Sigmoid colon (tissue), 7 donors: ENCODE measurements around the gene CNTNAP5. TPM values are rescaled to one million over a fixed set of nuclear protein-coding genes. Genes with fewer than 3 reads are reported as not detected.

ENCODE experiments used
- DNase-seq: peaks from one replicate; pipeline ENCODE4 v3.0.0-alpha.2; 2019
- H3K27ac ChIP-seq, 4 donors: fragments of 200-600 bp; sonication (generic); one replicate each; pipeline ENCODE4 v1.5.1; 2016 to 2019; ENCODE audit warnings: mild to moderate bottlenecking in 1 of 4
- H3K27me3 ChIP-seq, 3 donors: fragments of 200-600 bp; sonication (generic); one replicate each; pipeline ENCODE4 v1.5.1; 2019; ENCODE audit warnings: mild to moderate bottlenecking in 1 of 3
- H3K36me3 ChIP-seq, 4 donors: fragments of 200-600 bp; sonication (generic); one replicate each; pipeline ENCODE4 v1.5.1; 2016 to 2019
- H3K4me1 ChIP-seq, 4 donors: fragments of 200-600 bp; sonication (generic); one replicate each; pipeline ENCODE4 v1.5.1; 2017 to 2019
- H3K4me3 ChIP-seq, 4 donors: fragments of 200-600 bp; sonication (generic); one replicate each; pipeline ENCODE4 v1.5.1; 2017 to 2019; ENCODE audit warnings: mild to moderate bottlenecking in 2 of 4, moderate library complexity in 1 of 4
- H3K9me3 ChIP-seq, 4 donors: fragments of 200-600 bp in 3 of 4; sonication (generic) in 3 of 4; one replicate each; pipeline versions ENCODE4 v1.5.1 to v1.6.1; 2013 to 2019
- EP300 ChIP-seq, 4 donors: sonication (generic); formaldehyde crosslinking; IDR thresholded peaks; one replicate each; pipeline ENCODE4 v1.6.1; 2017; ENCODE audit warnings: antibody characterized with exemption in 4 of 4
- POLR2A ChIP-seq, 2 donors: fragments of 450-650 bp; IDR thresholded peaks; one replicate each; pipeline ENCODE4 v1.6.1; 2016; ENCODE audit warnings: antibody characterized with exemption in 2 of 2, mild to moderate bottlenecking in 2 of 2, moderate library complexity in 2 of 2
- POLR2AphosphoS5 ChIP-seq, 4 donors: sonication (generic); formaldehyde crosslinking; IDR thresholded peaks; one replicate each; pipeline ENCODE4 v1.6.1; 2017; ENCODE audit warnings: antibody characterized with exemption in 4 of 4
- WGBS, 2 donors: extraction: QIAGEN DNeasy Blood & Tissue Kit; methylation state at CpG; one replicate each; pipeline ENCODE4 v1.1.7; 2013; 5-methylcytosine and 5-hydroxymethylcytosine counted together
- intact Hi-C: fragments of 100-400 bp; cut with DNase I; formaldehyde crosslinking; loops from one replicate; pipeline ENCODE4 v1.15.1; 2023
- polyA plus RNA-seq, 3 donors: library from polyadenylated mRNA; stranded (reverse); fragments of 200-250 nt; gene quantifications; one replicate each; pipeline ENCODE4 v1.2.3, GENCODE V29; 2013
- total RNA-seq, 4 donors: library from RNA; depleted of rRNA; stranded (reverse); fragments of >200 nt; gene quantifications; one replicate each; pipeline ENCODE4 v1.1.0, GENCODE V29; 2016
- TF ChIP-seq, protein P1 (sequence below), 4 experiments: fragments of 450-650 bp in 3 of 4; fragments of 200-600 bp in 1 of 4; IDR thresholded peaks; one replicate each; pipeline ENCODE4 v1.5.1; 2016 to 2019; ENCODE audit warnings: antibody characterized with exemption in 4 of 4, mild to moderate bottlenecking in 3 of 4, moderate library complexity in 2 of 4
- donor health status: healthy with polysubstance abuse.
- donor health status: Bipolar disorder and iron deficiency.
- donor health status: healthy.

Gene CNTNAP5
- total and polyA plus RNA-seq, 7 donors: 0.74 to 4.5 (median 1.5) TPM; not detected in 2

DNA sequence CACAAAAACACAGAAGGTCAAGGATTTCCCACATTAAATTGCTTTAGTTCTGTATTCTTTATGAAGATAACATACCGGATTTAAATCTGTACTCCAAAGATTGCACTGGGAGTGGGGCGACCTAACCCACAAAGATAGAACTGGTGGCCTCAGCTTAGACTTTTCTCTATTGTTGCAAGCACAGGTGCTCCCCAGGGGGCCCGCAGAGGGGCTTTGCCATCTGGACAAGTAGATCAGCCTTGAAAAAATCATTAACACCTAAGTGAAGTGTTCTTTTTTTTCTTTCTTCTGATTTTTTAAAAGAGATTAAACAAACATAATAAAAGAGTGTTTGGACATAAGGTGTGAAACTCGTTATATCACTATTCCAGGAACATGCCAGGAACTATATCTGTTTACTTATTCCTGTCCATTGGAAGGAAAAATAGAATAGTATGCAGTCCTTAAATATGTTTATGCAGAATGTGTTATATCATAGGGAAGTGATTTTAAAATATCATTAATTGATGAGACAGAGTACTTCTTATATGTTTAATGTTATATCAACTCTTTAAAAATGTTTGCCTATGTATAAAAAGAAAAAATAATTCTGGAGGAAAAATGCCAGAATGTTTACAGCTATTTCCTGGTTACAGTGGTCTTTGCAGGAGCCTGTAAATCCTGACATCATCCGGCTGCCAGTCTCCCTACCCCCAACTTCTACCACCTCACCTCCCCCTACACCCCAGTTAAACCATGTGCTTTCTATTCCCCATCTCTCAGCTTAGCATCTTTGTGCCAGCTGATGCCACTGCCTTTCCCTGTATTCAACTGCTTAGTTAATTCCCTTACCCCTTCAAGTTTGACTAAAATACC lies 679.2 kb downstream of the CNTNAP5 start:
- WGBS, 2 donors: 17 to 56% methylated on average over 5 of the region's 5 CpGs
- Histone ChIP-seq H3K4me1 (no peaks in the 10 kb centered on the region), H3K36me3 (no peaks in the 10 kb centered on the region), H3K27ac (no peak overlapping the region), H3K27me3 (no peaks in the 10 kb centered on the region), H3K4me3 (no peak overlapping the region), H3K9me3 (no peaks in the 10 kb centered on the region)
- no peak for DNase-seq
- TF ChIP-seq, protein P1, sequence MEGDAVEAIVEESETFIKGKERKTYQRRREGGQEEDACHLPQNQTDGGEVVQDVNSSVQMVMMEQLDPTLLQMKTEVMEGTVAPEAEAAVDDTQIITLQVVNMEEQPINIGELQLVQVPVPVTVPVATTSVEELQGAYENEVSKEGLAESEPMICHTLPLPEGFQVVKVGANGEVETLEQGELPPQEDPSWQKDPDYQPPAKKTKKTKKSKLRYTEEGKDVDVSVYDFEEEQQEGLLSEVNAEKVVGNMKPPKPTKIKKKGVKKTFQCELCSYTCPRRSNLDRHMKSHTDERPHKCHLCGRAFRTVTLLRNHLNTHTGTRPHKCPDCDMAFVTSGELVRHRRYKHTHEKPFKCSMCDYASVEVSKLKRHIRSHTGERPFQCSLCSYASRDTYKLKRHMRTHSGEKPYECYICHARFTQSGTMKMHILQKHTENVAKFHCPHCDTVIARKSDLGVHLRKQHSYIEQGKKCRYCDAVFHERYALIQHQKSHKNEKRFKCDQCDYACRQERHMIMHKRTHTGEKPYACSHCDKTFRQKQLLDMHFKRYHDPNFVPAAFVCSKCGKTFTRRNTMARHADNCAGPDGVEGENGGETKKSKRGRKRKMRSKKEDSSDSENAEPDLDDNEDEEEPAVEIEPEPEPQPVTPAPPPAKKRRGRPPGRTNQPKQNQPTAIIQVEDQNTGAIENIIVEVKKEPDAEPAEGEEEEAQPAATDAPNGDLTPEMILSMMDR (IDR thresholded peaks at IDR 0.05): no peak
- no peak for TF ChIP-seq POLR2AphosphoS5 (IDR thresholded peaks at IDR 0.05)
- intact Hi-C loops: no loop called here

DNA sequence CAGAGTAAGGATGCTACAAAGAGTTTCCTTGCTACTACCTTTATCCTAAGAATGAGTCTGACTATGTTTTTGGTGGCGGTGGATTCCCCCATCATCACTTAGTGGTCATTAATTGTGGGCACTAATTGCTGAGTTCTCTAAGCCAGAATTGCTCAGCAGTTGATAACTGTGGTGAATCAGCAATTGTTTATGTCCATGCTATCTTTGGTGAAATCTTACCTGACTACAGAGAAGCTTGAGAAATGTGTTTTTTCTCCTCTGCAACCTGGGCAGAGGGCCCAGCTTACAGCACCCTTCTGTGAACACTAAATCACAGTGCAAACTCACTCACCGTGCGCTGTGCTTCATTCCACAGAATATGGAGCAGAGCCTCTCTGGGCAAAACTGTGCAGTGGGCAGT lies 683.6 kb downstream of the CNTNAP5 start:
- TF ChIP-seq POLR2A (IDR thresholded peaks at IDR 0.05) (no peak), EP300 (IDR thresholded peaks at IDR 0.05) (no peak), POLR2AphosphoS5 (IDR thresholded peaks at IDR 0.05) (no peak)
- TF ChIP-seq, protein P1 (IDR thresholded peaks at IDR 0.05): no peak
- no peaks in the 10 kb centered on the region for H3K27me3 ChIP-seq
- H3K9me3 ChIP-seq: no peaks in the 10 kb centered on the region
- no peaks in the 10 kb centered on the region for H3K4me1 ChIP-seq
- WGBS, 2 donors: 77 to 95% methylated on average over 3 of the region's 3 CpGs
- no peaks in the 10 kb centered on the region for H3K36me3 ChIP-seq
- DNase-seq: no peak
- H3K4me3 ChIP-seq: no peak overlapping the region
- intact Hi-C loops: no loop called here
- no peak overlapping the region for H3K27ac ChIP-seq

DNA sequence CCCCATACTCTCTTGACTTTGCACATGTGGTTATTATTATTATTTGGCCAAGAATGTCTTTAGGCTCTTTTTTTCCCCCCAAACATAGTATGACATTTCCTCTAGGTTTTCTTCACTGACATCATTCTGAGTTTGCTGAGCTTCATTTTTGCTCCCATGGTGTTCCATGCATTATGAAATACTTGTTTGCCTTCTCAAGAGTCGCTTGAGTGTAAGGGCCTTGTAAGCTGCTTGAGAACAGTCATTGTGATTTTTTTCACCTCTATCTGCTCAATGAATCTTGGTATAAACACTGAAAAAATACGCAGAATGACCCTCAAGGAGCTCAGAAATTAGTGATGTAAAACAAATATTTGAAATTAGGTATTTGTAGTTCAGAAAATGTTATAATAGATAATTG lies 688.9 kb downstream of the CNTNAP5 start:
- no peaks in the 10 kb centered on the region for H3K36me3 ChIP-seq
- no peak for TF ChIP-seq POLR2A (IDR thresholded peaks at IDR 0.05)
- no peak for TF ChIP-seq EP300 (IDR thresholded peaks at IDR 0.05)
- TF ChIP-seq POLR2AphosphoS5 (IDR thresholded peaks at IDR 0.05): no peak
- TF ChIP-seq, protein P1 (IDR thresholded peaks at IDR 0.05): no peak
- intact Hi-C loops: no loop called here
- H3K4me3 ChIP-seq: no peak overlapping the region
- DNase-seq: no peak
- WGBS, 2 donors: 50 to 89% methylated on average over 2 of the region's 2 CpGs
- H3K4me1 ChIP-seq: no peaks in the 10 kb centered on the region
- H3K27ac ChIP-seq: no peak overlapping the region
- no peaks in the 10 kb centered on the region for H3K27me3 ChIP-seq
- H3K9me3 ChIP-seq: no peaks in the 10 kb centered on the region

DNA sequence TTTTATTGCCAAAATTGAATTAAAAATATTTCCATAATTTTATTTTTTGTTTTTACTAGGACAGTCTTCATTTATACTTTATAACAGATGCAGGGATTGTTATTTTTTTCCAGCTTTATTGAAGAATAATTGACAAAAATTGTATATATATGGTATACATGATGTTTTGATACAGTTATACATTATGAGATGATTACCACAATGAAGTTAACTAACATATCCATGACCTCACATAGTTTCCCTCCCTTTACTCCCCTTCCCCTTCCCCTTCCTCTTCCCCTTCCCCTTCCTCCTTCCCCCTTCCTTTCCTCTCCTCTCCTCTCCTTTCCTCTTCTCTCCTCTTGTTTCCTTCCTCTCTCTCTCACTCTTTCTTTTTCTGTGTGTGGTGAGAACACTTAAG lies 700.1 kb downstream of the CNTNAP5 start:
- no peaks in the 10 kb centered on the region for H3K36me3 ChIP-seq
- intact Hi-C loops: no loop called here
- no peaks in the 10 kb centered on the region for H3K4me1 ChIP-seq
- no peak for DNase-seq
- no peaks in the 10 kb centered on the region for H3K27me3 ChIP-seq
- TF ChIP-seq POLR2AphosphoS5 (IDR thresholded peaks at IDR 0.05): no peak
- TF ChIP-seq, protein P1 (IDR thresholded peaks at IDR 0.05): no peak
- no peak for TF ChIP-seq POLR2A (IDR thresholded peaks at IDR 0.05)
- TF ChIP-seq EP300 (IDR thresholded peaks at IDR 0.05): no peak
- H3K4me3 ChIP-seq: no peak overlapping the region
- no peak overlapping the region for H3K27ac ChIP-seq
- H3K9me3 ChIP-seq: no peaks in the 10 kb centered on the region

DNA sequence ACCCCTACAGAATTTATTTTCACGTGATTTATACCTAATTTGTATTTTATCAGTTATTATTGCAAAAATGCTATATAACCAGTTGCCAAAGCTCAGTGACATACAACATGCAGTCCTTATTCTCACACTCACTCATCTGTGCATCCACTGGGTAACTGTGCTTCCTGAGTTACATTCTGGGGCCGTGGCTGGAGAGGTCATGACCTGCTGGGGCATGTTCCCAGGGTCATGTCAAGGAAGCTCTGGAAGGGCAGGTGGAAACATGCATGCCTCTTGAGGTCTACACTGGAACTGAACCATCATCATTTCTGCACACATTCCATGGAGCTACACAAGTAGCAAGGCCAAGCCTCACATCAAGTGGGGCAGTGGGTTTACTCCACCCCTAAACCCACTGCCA lies 715.5 kb downstream of the CNTNAP5 start:
- TF ChIP-seq, protein P1 (IDR thresholded peaks at IDR 0.05): no peak
- TF ChIP-seq POLR2AphosphoS5 (IDR thresholded peaks at IDR 0.05): no peak
- TF ChIP-seq POLR2A (IDR thresholded peaks at IDR 0.05): no peak
- H3K36me3 ChIP-seq: no peaks in the 10 kb centered on the region
- no peak overlapping the region for H3K27ac ChIP-seq
- WGBS, 2 donors: 61 to 81% methylated on average over 2 of the region's 2 CpGs
- no peak for DNase-seq
- intact Hi-C loops: no loop called here
- no peak overlapping the region for H3K4me3 ChIP-seq
- no peaks in the 10 kb centered on the region for H3K4me1 ChIP-seq
- H3K9me3 ChIP-seq: no peaks in the 10 kb centered on the region
- no peaks in the 10 kb centered on the region for H3K27me3 ChIP-seq
